Spleen (tissue), 11 donors: ENCODE data around the gene CTNS. TPM values are rescaled to one million over a fixed set of nuclear protein-coding genes. Genes with fewer than 3 reads are reported as not detected.
A peak's percentile ranks its signal among the peaks of the same experiment; 100 is the strongest.

Experiments
- DNase-seq: peaks from one replicate; pipeline ENCODE4 v3.0.0-alpha.2; 2020
- H3K27ac ChIP-seq, 8 donors: fragments of 200-600 bp; sonication (generic) in 7 of 8; 1 replicate in 4 of 8; 2 replicates in 4 of 8; pipeline versions ENCODE4 v1.5.0 to v1.8.0; 2016 to 2021; ENCODE audit warnings: inconsistent platforms in 4 of 8, mild to moderate bottlenecking in 4 of 8, moderate library complexity in 1 of 8
- H3K27me3 ChIP-seq, 7 donors: fragments of 200-600 bp; sonication (generic) in 6 of 7; replicated peaks in 1 of 7; 1 replicate in 4 of 7; 2 replicates in 3 of 7; pipeline versions ENCODE4 v1.5.0 to v1.8.0; 2016 to 2021; ENCODE audit warnings: inconsistent platforms in 3 of 7, mild to moderate bottlenecking in 1 of 7
- H3K36me3 ChIP-seq, 6 donors: fragments of 200-600 bp; sonication (generic) in 5 of 6; 1 replicate in 4 of 6; 2 replicates in 2 of 6; pipeline versions ENCODE4 v1.5.0 to v1.8.0; 2016 to 2021; ENCODE audit warnings: inconsistent platforms in 2 of 6
- H3K4me1 ChIP-seq, 6 donors: fragments of 200-600 bp; sonication (generic) in 5 of 6; 1 replicate in 3 of 6; 2 replicates in 3 of 6; pipeline versions ENCODE4 v1.5.0 to v1.8.0; 2016 to 2021; ENCODE audit warnings: inconsistent platforms in 3 of 6
- H3K4me3 ChIP-seq, 8 donors: fragments of 200-600 bp; sonication (generic) in 7 of 8; 1 replicate in 4 of 8; 2 replicates in 4 of 8; pipeline versions ENCODE4 v1.5.0 to v1.8.0; 2016 to 2021; ENCODE audit warnings: inconsistent platforms in 4 of 8, mild to moderate bottlenecking in 4 of 8, moderate library complexity in 2 of 8
- H3K9me3 ChIP-seq, 8 donors: fragments of 200-600 bp; sonication (generic) in 7 of 8; 1 replicate in 4 of 8; 2 replicates in 4 of 8; pipeline versions ENCODE4 v1.5.0 to v1.8.0; 2016 to 2021; ENCODE audit warnings: inconsistent platforms in 4 of 8
- CTCF ChIP-seq, 11 experiments: fragments of 200-600 bp in 7 of 11; fragments of 450-650 bp in 4 of 11; sonication (generic) in 4 of 11; IDR thresholded peaks in 8 of 11; conservative IDR thresholded peaks in 3 of 11; 1 replicate in 7 of 11; 2 replicates in 4 of 11; pipeline versions ENCODE4 v1.4.0 to v1.8.0; 2016 to 2021; ENCODE audit warnings: antibody characterized with exemption in 11 of 11, inconsistent platforms in 4 of 11, mild to moderate bottlenecking in 1 of 11
- POLR2A ChIP-seq, 3 donors: fragments of 450-650 bp; IDR thresholded peaks; one replicate each; pipeline ENCODE4 v1.5.1; 2017; ENCODE audit warnings: antibody characterized with exemption in 3 of 3, mild to moderate bottlenecking in 1 of 3
- POLR2AphosphoS5 ChIP-seq, 3 donors: sonication (generic); formaldehyde crosslinking; IDR thresholded peaks; one replicate each; pipeline ENCODE4 v1.5.1; 2017; ENCODE audit warnings: antibody characterized with exemption in 3 of 3
- WGBS, 5 donors: extraction: QIAGEN DNeasy Blood & Tissue Kit in 3 of 5; methylation state at CpG; one replicate each; pipeline versions ENCODE4 v1.1.5 to v1.1.7; 2013 to 2018; 5-methylcytosine and 5-hydroxymethylcytosine counted together
- intact Hi-C: fragments of 100-400 bp; cut with DNase I; formaldehyde crosslinking; loops from one replicate; pipeline ENCODE4 v1.15.0; 2023; ENCODE audit warnings: low total_unique reads
- polyA plus RNA-seq, 3 donors: library from polyadenylated mRNA; stranded (reverse); fragments of 200-250 nt; gene quantifications; one replicate each; pipeline ENCODE4 v1.2.1, GENCODE V29; 2013
- total RNA-seq, 7 donors: library from RNA; depleted of rRNA in 3 of 7; stranded (reverse); fragments of >200 nt in 3 of 7; fragmentation: NEBNext Ultra II Directional in 4 of 7; extraction: Animal tissue kit (Norgen Biotek cat#: 25700) in 4 of 7; gene quantifications; one replicate each; pipeline versions ENCODE4 v1.1.0 to v1.2.1, GENCODE V29; 2016 to 2021
- donor health status: healthy with polysubstance abuse.
- donor health status: DM: no; HTN: no; CAD: no; lungs with moderate emphysema.
- donor health status: DM: no; HTN: no; CAD: no.
- donor health status: Bipolar disorder and iron deficiency.
- donor health status: healthy.
- donor health status: DM: no; HTN: no; CAD: no.
- donor health status: DM: yes; HTN: yes; CAD: no.

The CTNS gene
- total and polyA plus RNA-seq, 10 donors, result 5.7 to 42.5 (median 14.0) TPM

- Histone ChIP-seq H3K9me3 (no peaks in the 10 kb centered on the region), H3K27ac (peak overlapping the region; percentile 93 to 99 (median 98)), H3K36me3 (peaks cover 0 to 31% (median 1%) of the 10 kb centered on the region in 6 donors), H3K27me3 (no peaks in the 10 kb centered on the region), H3K4me3 (peak overlapping the region; percentile 74 to 99 (median 97)), H3K4me1 (peaks cover 6 to 57% (median 32%) of the 10 kb centered on the region in 6 donors)
- no peak for TF ChIP-seq CTCF (IDR thresholded peaks at IDR 0.05 in 8 of 11, conservative IDR thresholded peaks at IDR 0.05 in 3 of 11)
- no peak for TF ChIP-seq POLR2AphosphoS5 (IDR thresholded peaks at IDR 0.05)
- TF ChIP-seq POLR2A (IDR thresholded peaks at IDR 0.05), result no peak
- intact Hi-C loops, result no loop called here
- DNase-seq, result no peak
- 17 to 41% (median 22%) methylated on average over 21 to 38 of the region's 38 CpGs for WGBS, 5 donors
Observed at GRCh38 chr17:3635474-3636153, 946 bp upstream of the CTNS start.

GRCh38 chr17:3636908-3637373 lies 381 bp downstream of the CTNS start:
- intact Hi-C loops, result no loop called here
- no peaks in the 10 kb centered on the region for H3K9me3 ChIP-seq
- 2 to 4% (median 2%) methylated on average over 15 to 31 of the region's 31 CpGs for WGBS, 5 donors
- H3K27me3 ChIP-seq, result no peaks in the 10 kb centered on the region
- peak overlapping the region; percentile 93 to 99 (median 98) for H3K27ac ChIP-seq
- H3K36me3 ChIP-seq, result peaks cover 0 to 33% (median 2%) of the 10 kb centered on the region in 6 donors
- DNase-seq, result no peak
- peaks cover 6 to 57% (median 34%) of the 10 kb centered on the region in 6 donors for H3K4me1 ChIP-seq
- no peak for TF ChIP-seq CTCF (IDR thresholded peaks at IDR 0.05 in 8 of 11, conservative IDR thresholded peaks at IDR 0.05 in 3 of 11)
- TF ChIP-seq POLR2A (IDR thresholded peaks at IDR 0.05), result no peak
- TF ChIP-seq POLR2AphosphoS5 (IDR thresholded peaks at IDR 0.05), result no peak
- H3K4me3 ChIP-seq, result peak overlapping the region; percentile 74 to 99 (median 97)

- Histone ChIP-seq H3K4me1 (peaks cover 3 to 46% (median 24%) of the 10 kb centered on the region in 6 donors), H3K36me3 (peaks cover 0 to 52% (median 7%) of the 10 kb centered on the region in 6 donors)
Observed at GRCh38 chr17:3639981-3640596, 3.5 kb downstream of the CTNS start.

More at GRCh38 chr17:3639981-3640596, 3.5 kb downstream of the CTNS start:
- H3K27me3 ChIP-seq, result no peaks in the 10 kb centered on the region
- intact Hi-C loops, result no loop called here
- peak overlapping the region in 3 of 8 donors; percentile 8 to 46 (median 17) for H3K27ac ChIP-seq
- no peaks in the 10 kb centered on the region for H3K9me3 ChIP-seq
- WGBS, 5 donors, result 24 to 45% (median 36%) methylated on average over 7 of the region's 7 CpGs
- DNase-seq, result no peak
- TF ChIP-seq POLR2AphosphoS5 (IDR thresholded peaks at IDR 0.05) (no peak), POLR2A (IDR thresholded peaks at IDR 0.05) (no peak), CTCF (IDR thresholded peaks at IDR 0.05 in 8 of 11, conservative IDR thresholded peaks at IDR 0.05 in 3 of 11) (no peak)
- H3K4me3 ChIP-seq, result no peak overlapping the region
